Measurements from ENCODE around the gene UBE2H. TPM values are rescaled to one million over a fixed set of nuclear protein-coding genes. Genes with fewer than 3 reads are reported as not detected.

Gene UBE2H
- total RNA-seq, 4 donors from 2014 or later = 63.2 to 154 (median 101) TPM

DNA sequence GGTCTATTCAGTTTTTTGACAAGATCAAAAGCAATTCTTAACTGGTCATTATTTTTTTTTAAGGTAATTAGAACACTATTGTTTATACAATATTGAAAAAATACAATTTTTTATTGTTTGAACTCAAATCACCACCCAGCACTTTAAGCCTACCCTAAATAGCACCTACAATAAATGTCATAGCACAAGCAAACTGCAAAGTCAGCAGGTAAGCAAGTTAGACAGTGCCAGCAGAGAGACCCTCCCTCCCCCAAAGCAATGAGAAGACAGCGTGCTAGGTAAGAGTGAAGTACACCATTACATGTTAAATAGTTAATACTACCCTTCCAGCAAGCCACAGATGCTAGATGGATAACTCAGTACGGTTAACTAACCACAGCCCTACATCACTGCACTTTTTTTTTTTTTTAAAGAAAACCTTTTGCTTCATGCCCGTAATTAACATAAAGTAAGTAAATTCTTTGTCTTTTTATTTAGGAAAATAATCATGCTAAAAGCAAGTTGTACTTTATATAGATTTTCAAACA is 120.0 kb downstream of the UBE2H start:
- intact Hi-C loops (cut with DNase I; ENCODE audit: low total_unique reads) = loop anchor here (10.0 kb wide), 1 partner anchor 182 kb away; no protein-coding TSS in a partner anchor
- H3K4me3 ChIP-seq (ENCODE audit: low read depth, poor library complexity, severe bottlenecking) = no peak overlapping the region
- TF ChIP-seq POLR2A (IDR thresholded peaks at IDR 0.05) = no peak
- TF ChIP-seq, protein P1, sequence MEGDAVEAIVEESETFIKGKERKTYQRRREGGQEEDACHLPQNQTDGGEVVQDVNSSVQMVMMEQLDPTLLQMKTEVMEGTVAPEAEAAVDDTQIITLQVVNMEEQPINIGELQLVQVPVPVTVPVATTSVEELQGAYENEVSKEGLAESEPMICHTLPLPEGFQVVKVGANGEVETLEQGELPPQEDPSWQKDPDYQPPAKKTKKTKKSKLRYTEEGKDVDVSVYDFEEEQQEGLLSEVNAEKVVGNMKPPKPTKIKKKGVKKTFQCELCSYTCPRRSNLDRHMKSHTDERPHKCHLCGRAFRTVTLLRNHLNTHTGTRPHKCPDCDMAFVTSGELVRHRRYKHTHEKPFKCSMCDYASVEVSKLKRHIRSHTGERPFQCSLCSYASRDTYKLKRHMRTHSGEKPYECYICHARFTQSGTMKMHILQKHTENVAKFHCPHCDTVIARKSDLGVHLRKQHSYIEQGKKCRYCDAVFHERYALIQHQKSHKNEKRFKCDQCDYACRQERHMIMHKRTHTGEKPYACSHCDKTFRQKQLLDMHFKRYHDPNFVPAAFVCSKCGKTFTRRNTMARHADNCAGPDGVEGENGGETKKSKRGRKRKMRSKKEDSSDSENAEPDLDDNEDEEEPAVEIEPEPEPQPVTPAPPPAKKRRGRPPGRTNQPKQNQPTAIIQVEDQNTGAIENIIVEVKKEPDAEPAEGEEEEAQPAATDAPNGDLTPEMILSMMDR (IDR thresholded peaks at IDR 0.05) = no peak
- DNase-seq (ENCODE audit: low spot score in 2 of 2) = no peak
- WGBS, 2 donors = 84 to 86% methylated on average over 3 of the region's 3 CpGs

DNA sequence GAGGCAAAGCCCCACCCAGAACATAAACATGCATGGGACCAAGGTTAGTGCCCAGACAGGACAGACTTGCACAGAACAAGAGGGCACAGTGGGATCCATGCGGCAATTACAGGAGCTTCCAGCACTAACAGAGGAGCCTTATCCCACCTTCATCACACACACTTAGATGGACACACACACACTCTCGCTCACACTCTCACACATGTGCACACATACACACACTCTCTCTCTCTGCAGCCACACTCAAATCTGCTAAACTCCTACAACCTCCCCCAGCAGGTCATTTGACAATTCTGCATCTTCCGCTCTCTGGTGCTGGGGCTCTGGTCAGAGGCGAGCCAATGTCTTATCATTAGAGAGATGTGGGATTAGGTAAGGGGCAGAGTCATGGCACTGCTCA is 120.5 kb downstream of the UBE2H start:
- no peak for TF ChIP-seq POLR2A (IDR thresholded peaks at IDR 0.05)
- no peak for DNase-seq (ENCODE audit: low spot score in 2 of 2)
- no peak overlapping the region for H3K4me3 ChIP-seq (ENCODE audit: low read depth, poor library complexity, severe bottlenecking)
- intact Hi-C loops (cut with DNase I; ENCODE audit: low total_unique reads) = loop anchor here (10.0 kb wide), 1 partner anchor 183 kb away; no protein-coding TSS in a partner anchor
- 90 to 92% methylated on average over 4 of the region's 4 CpGs for WGBS, 2 donors

DNA sequence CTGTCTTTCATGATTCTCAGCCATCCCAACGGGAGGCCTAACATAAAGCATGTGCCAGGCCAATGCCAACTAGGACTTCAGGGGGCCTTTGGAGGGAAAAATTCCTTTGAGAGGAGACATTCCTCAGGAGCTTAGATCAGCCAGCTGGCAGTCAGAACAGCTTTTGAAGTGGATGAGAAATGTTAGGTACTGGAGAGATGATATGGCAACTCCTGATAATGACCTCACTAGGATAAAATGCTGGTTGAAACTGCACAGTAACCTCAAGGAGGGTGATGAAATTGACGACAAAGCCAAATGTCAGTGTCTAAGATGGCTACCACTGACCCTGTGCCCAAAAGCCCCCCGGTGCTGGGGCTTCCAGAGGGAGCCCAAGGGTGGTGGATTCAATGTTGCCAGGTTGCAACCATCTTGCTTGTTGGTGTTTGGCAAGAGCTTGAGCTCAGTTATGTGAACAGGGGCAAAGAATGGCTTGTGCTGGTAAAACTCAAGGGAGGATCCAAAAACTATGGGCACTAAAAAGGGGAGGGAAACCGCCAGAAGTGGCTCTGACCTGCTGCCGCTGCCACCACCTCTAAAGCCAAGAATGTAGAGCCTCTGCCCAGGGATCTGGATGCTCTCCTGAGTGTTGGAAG is 121.2 kb downstream of the UBE2H start:
- no peak for DNase-seq (ENCODE audit: low spot score in 2 of 2)

DNA sequence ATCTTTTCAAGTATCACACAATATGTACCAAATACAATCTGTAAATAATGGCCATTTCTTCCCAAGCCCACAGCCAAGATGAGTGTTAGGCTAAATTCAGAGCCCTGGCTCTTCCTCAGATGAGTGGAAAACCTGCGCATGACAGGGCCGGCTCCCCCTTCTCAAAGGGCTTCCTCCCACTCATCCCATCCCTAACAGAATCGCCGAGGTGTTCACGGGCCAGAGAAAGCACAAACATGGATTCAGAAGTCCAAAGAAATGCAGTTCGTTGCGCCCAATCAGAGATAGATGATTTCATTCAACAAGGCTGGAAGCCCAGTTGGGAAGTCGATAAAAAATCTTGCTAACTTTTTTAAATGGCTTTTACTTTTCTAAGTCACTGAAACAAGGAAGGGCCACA is 121.8 kb downstream of the UBE2H start:
- intact Hi-C loops (cut with DNase I; ENCODE audit: low total_unique reads) = loop anchor here (10.0 kb wide), 1 partner anchor 184 kb away; no protein-coding TSS in a partner anchor
- 86 to 90% methylated on average over 8 of the region's 8 CpGs for WGBS, 2 donors
- TF ChIP-seq, protein P1 (IDR thresholded peaks at IDR 0.05) = no peak
- TF ChIP-seq POLR2A (IDR thresholded peaks at IDR 0.05) = no peak
- no peak overlapping the region for H3K4me3 ChIP-seq (ENCODE audit: low read depth, poor library complexity, severe bottlenecking)
- no peak for DNase-seq (ENCODE audit: low spot score in 2 of 2)

More for the DNA sequence above, 121.2 kb downstream of the UBE2H start:
- intact Hi-C loops (cut with DNase I; ENCODE audit: low total_unique reads) = loop anchor here (10.0 kb wide), 1 partner anchor 183 kb away; no protein-coding TSS in a partner anchor
- TF ChIP-seq, protein P1 (IDR thresholded peaks at IDR 0.05) = no peak
- TF ChIP-seq POLR2A (IDR thresholded peaks at IDR 0.05) = no peak
- 73 to 74% methylated on average over 5 of the region's 5 CpGs for WGBS, 2 donors
- no peak overlapping the region for H3K4me3 ChIP-seq (ENCODE audit: low read depth, poor library complexity, severe bottlenecking)

DNA sequence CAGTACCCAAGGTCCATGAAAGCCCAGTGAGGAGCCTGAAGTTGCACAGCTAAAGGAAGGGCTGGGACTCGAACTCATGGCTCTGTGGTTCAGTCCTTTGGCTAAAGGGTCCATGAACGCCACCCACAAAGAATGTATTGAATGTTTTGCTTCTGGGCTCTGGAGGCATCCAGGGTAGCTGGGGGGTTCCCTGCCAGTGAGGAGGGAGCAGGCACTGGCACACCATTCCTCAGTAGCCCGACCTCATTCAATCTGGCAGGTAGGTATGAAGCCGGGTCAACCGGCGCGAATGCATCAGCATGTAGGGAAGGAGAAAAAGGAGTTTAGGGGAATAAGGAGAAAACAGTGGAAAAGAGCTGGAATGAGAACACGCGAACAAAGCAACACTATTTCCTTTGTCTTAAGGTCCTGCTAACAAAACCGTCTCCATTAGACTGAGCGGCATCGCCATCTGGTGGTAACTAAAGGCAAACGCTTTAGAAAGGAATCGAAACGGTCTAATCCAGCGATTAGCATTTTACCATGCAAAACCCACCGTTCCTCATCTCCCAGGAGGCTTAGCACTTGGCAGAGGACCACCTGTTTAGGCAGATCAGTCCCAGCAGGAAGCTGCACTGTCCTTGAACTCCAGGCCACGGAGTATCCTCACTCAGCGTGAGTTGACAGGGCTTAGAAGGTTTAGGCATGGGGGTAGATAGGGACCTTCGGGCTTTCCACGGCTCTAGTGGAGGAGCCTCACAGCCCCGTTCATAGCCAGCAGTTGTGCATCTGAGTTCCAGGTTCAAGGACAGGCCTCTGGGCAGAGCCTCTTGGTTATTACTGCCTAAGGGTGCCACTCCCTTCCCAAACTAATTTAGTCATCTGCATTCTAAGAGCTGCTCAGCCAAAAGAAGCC is 122.8 kb downstream of the UBE2H start:
- 13 to 14% methylated on average over 22 of the region's 22 CpGs for WGBS, 2 donors
- TF ChIP-seq, protein P1 (IDR thresholded peaks at IDR 0.05) = peak in 1 of 3 donors; percentile 50
- no peak for TF ChIP-seq POLR2A (IDR thresholded peaks at IDR 0.05)
- peak in 1 of 2 donors; percentile 93 for DNase-seq (ENCODE audit: low spot score in 2 of 2)
- H3K4me3 ChIP-seq (ENCODE audit: low read depth, poor library complexity, severe bottlenecking) = no peak overlapping the region
- intact Hi-C loops (cut with DNase I; ENCODE audit: low total_unique reads) = loop anchor here (10.0 kb wide), 1 partner anchor 185 kb away; no protein-coding TSS in a partner anchor
